Spleen (tissue), 7 donors: ENCODE measurements around the gene FH.

Experiments
- POLR2A ChIP-seq, 3 donors: fragments of 450-650 bp; IDR thresholded peaks; one replicate each; pipeline ENCODE4 v1.5.1; 2017; ENCODE audit warnings: antibody characterized with exemption in 3 of 3, mild to moderate bottlenecking in 1 of 3
- POLR2AphosphoS5 ChIP-seq, 3 donors: sonication (generic); formaldehyde crosslinking; IDR thresholded peaks; one replicate each; pipeline ENCODE4 v1.5.1; 2017; ENCODE audit warnings: antibody characterized with exemption in 3 of 3
- TF ChIP-seq, protein P1 (sequence below), 11 experiments: fragments of 200-600 bp in 7 of 11; fragments of 450-650 bp in 4 of 11; sonication (generic) in 4 of 11; IDR thresholded peaks in 8 of 11; conservative IDR thresholded peaks in 3 of 11; 1 replicate in 7 of 11; 2 replicates in 4 of 11; pipeline versions ENCODE4 v1.4.0 to v1.8.0; 2016 to 2021; ENCODE audit warnings: antibody characterized with exemption in 11 of 11, inconsistent platforms in 4 of 11, mild to moderate bottlenecking in 1 of 11
- donor health status: DM: no; HTN: no; CAD: no; lungs with moderate emphysema.
- donor health status: DM: no; HTN: no; CAD: no.
- donor health status: DM: no; HTN: no; CAD: no.

DNA sequence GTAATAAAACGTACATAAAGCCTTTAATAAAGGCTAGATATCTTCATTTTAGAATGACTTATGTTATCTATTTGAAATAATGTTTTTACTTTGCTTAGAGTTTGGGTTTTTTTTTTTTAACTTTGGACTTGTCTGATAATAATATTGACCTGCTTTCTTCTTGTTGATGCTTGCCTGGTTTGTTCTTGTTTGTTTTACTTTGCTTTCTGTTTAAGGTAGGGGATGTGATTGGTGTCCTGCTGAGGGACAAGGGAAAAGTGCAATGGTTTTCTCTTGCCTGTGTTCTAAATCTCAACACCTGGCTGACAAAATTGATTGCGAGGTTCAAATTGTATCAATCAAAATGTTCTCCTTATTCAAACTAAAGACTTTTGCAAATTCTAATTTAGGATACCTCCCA, 2.2 kb upstream of the FH start:
- TF ChIP-seq, protein P1, sequence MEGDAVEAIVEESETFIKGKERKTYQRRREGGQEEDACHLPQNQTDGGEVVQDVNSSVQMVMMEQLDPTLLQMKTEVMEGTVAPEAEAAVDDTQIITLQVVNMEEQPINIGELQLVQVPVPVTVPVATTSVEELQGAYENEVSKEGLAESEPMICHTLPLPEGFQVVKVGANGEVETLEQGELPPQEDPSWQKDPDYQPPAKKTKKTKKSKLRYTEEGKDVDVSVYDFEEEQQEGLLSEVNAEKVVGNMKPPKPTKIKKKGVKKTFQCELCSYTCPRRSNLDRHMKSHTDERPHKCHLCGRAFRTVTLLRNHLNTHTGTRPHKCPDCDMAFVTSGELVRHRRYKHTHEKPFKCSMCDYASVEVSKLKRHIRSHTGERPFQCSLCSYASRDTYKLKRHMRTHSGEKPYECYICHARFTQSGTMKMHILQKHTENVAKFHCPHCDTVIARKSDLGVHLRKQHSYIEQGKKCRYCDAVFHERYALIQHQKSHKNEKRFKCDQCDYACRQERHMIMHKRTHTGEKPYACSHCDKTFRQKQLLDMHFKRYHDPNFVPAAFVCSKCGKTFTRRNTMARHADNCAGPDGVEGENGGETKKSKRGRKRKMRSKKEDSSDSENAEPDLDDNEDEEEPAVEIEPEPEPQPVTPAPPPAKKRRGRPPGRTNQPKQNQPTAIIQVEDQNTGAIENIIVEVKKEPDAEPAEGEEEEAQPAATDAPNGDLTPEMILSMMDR (IDR thresholded peaks at IDR 0.05 in 8 of 11, conservative IDR thresholded peaks at IDR 0.05 in 3 of 11) = no peak
- TF ChIP-seq POLR2AphosphoS5 (IDR thresholded peaks at IDR 0.05) = no peak
- no peak for TF ChIP-seq POLR2A (IDR thresholded peaks at IDR 0.05)
